Breast epithelium (tissue), 3 donors: ENCODE data around the gene MOV10.

ENCODE experiments used
- CTCF ChIP-seq, 3 donors: fragments of 450-650 bp; IDR thresholded peaks; one replicate each; pipeline ENCODE4 v1.5.1; 2016 to 2017; ENCODE audit warnings: antibody characterized with exemption in 3 of 3, mild to moderate bottlenecking in 3 of 3, moderate library complexity in 3 of 3
- POLR2A ChIP-seq: fragments of 450-650 bp; IDR thresholded peaks from one replicate; pipeline ENCODE4 v1.6.1; 2016; ENCODE audit warnings: antibody characterized with exemption, mild to moderate bottlenecking, moderate library complexity
- POLR2AphosphoS5 ChIP-seq, 3 donors: sonication (generic); formaldehyde crosslinking; IDR thresholded peaks; one replicate each; pipeline ENCODE4 v1.6.1; 2017; ENCODE audit warnings: antibody characterized with exemption in 3 of 3

- TF ChIP-seq POLR2AphosphoS5 (IDR thresholded peaks at IDR 0.05) (no peak), CTCF (IDR thresholded peaks at IDR 0.05) (no peak), POLR2A (no peak)
Observed at GRCh38 chr1:112677501-112677900, 3.0 kb downstream of the MOV10 start.
